Vagina (tissue), 2 donors: ENCODE data around the gene XYLB. TPM values are rescaled to one million over a fixed set of nuclear protein-coding genes. Genes with fewer than 3 reads are reported as not detected.
A peak's percentile ranks its signal among the peaks of the same experiment; 100 is the strongest.

Experiments
- DNase-seq, 2 donors: peaks; one replicate each; pipeline ENCODE4 v3.0.0-alpha.2; 2017; ENCODE audit errors: extremely low spot score in 2 of 2
- H3K27ac ChIP-seq: fragments of 200-600 bp; sonication (generic); one replicate; pipeline ENCODE4 v1.5.1; 2019
- H3K27me3 ChIP-seq: fragments of 200-600 bp; sonication (generic); one replicate; pipeline ENCODE4 v1.5.1; 2019
- H3K36me3 ChIP-seq, 2 donors: fragments of 200-600 bp; sonication (generic); one replicate each; pipeline ENCODE4 v1.5.1; 2017 to 2019
- H3K4me1 ChIP-seq: fragments of 200-600 bp; sonication (generic); one replicate; pipeline ENCODE4 v1.5.1; 2019
- H3K4me3 ChIP-seq, 2 donors: fragments of 200-600 bp; sonication (generic); 1 replicate in 1 of 2; 2 replicates in 1 of 2; pipeline ENCODE4 v1.5.1; 2016 to 2019
- H3K9me3 ChIP-seq: fragments of 200-600 bp; sonication (generic); one replicate; pipeline ENCODE4 v1.5.1; 2019
- POLR2A ChIP-seq, 2 donors: fragments of 450-650 bp; IDR thresholded peaks; one replicate each; pipeline ENCODE4 v1.6.1; 2017; ENCODE audit warnings: antibody characterized with exemption in 2 of 2, mild to moderate bottlenecking in 2 of 2, moderate library complexity in 2 of 2
- POLR2AphosphoS5 ChIP-seq, 2 donors: sonication (generic); formaldehyde crosslinking; IDR thresholded peaks; one replicate each; pipeline ENCODE4 v1.9.0; 2017; ENCODE audit warnings: antibody characterized with exemption in 2 of 2, mild to moderate bottlenecking in 2 of 2, low read depth in 1 of 2; ENCODE audit not compliant: insufficient read depth in 1 of 2
- intact Hi-C: fragments of 100-400 bp; cut with DNase I; formaldehyde crosslinking; loops from one replicate; pipeline ENCODE4 v1.15.1; 2023
- total RNA-seq: library from RNA; depleted of rRNA; stranded (reverse); fragments of >200 nt; gene quantifications from one replicate; pipeline ENCODE4 v1.2.3, GENCODE V29; 2016
- TF ChIP-seq, protein P1 (sequence below), 3 experiments: fragments of 450-650 bp in 2 of 3; fragments of 200-600 bp in 1 of 3; sonication (generic) in 1 of 3; IDR thresholded peaks; one replicate each; pipeline ENCODE4 v1.5.1; 2017 to 2019; ENCODE audit warnings: antibody characterized with exemption in 3 of 3, mild to moderate bottlenecking in 2 of 3, moderate library complexity in 2 of 3

The XYLB gene
- total RNA-seq, 1 donor from 2014 or later = 3.4 TPM

DNA sequence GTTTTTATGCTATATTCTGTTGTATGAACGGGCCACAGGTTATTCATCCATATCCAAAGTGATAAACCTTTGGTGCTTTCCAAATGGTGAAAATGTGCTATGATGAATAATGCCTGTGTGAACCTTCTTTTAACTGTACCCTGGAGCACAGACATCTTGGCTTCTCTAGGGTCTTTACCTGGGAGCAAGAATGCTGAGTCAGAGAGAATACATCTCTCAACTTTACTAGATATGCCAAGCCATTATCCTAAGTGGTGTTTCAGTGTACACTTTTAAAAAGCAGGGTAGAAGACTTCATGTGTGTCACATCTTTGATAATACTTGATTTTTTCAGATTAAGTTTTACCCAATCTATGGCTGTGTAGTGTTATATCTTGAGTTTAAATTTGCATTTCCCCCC, 23.5 kb upstream of the XYLB start:
- DNase-seq = no peak
- no peaks in the 10 kb centered on the region for H3K9me3 ChIP-seq
- no peak for TF ChIP-seq POLR2A (IDR thresholded peaks at IDR 0.05)
- TF ChIP-seq POLR2AphosphoS5 (IDR thresholded peaks at IDR 0.05; ENCODE audit: insufficient read depth in 1 of 2, low read depth in 1 of 2) = no peak
- TF ChIP-seq, protein P1, sequence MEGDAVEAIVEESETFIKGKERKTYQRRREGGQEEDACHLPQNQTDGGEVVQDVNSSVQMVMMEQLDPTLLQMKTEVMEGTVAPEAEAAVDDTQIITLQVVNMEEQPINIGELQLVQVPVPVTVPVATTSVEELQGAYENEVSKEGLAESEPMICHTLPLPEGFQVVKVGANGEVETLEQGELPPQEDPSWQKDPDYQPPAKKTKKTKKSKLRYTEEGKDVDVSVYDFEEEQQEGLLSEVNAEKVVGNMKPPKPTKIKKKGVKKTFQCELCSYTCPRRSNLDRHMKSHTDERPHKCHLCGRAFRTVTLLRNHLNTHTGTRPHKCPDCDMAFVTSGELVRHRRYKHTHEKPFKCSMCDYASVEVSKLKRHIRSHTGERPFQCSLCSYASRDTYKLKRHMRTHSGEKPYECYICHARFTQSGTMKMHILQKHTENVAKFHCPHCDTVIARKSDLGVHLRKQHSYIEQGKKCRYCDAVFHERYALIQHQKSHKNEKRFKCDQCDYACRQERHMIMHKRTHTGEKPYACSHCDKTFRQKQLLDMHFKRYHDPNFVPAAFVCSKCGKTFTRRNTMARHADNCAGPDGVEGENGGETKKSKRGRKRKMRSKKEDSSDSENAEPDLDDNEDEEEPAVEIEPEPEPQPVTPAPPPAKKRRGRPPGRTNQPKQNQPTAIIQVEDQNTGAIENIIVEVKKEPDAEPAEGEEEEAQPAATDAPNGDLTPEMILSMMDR (IDR thresholded peaks at IDR 0.05) = no peak
- intact Hi-C loops = no loop called here
- no peak overlapping the region for H3K4me3 ChIP-seq
- no peaks in the 10 kb centered on the region for H3K36me3 ChIP-seq
- no peaks in the 10 kb centered on the region for H3K4me1 ChIP-seq
- no peaks in the 10 kb centered on the region for H3K27me3 ChIP-seq
- no peak overlapping the region for H3K27ac ChIP-seq

GRCh38 chr3:38325256-38325655, 21.3 kb upstream of the XYLB start:
- H3K9me3 ChIP-seq = no peaks in the 10 kb centered on the region
- H3K4me1 ChIP-seq = no peaks in the 10 kb centered on the region
- H3K36me3 ChIP-seq = no peaks in the 10 kb centered on the region

GRCh38 chr3:38327335-38328009, 19.1 kb upstream of the XYLB start:
- no peaks in the 10 kb centered on the region for H3K36me3 ChIP-seq
- intact Hi-C loops = no loop called here
- no peaks in the 10 kb centered on the region for H3K9me3 ChIP-seq
- no peaks in the 10 kb centered on the region for H3K4me1 ChIP-seq
- no peak for TF ChIP-seq POLR2AphosphoS5 (IDR thresholded peaks at IDR 0.05; ENCODE audit: insufficient read depth in 1 of 2, low read depth in 1 of 2)
- TF ChIP-seq, protein P1 (IDR thresholded peaks at IDR 0.05) = no peak
- TF ChIP-seq POLR2A (IDR thresholded peaks at IDR 0.05) = no peak
- no peak for DNase-seq
- H3K27me3 ChIP-seq = no peaks in the 10 kb centered on the region
- H3K27ac ChIP-seq = no peak overlapping the region
- H3K4me3 ChIP-seq = no peak overlapping the region

More at GRCh38 chr3:38325256-38325655, 21.3 kb upstream of the XYLB start:
- H3K27me3 ChIP-seq = no peaks in the 10 kb centered on the region
- no peak overlapping the region for H3K27ac ChIP-seq
- intact Hi-C loops = no loop called here
- H3K4me3 ChIP-seq = no peak overlapping the region
- DNase-seq = peak in 1 of 2 donors; percentile 76
- no peak for TF ChIP-seq POLR2A (IDR thresholded peaks at IDR 0.05)
- TF ChIP-seq POLR2AphosphoS5 (IDR thresholded peaks at IDR 0.05; ENCODE audit: insufficient read depth in 1 of 2, low read depth in 1 of 2) = no peak
- TF ChIP-seq, protein P1 (IDR thresholded peaks at IDR 0.05) = no peak

- no peak for DNase-seq
- intact Hi-C loops = no loop called here
Measured at GRCh38 chr3:38331257-38332022, 15.1 kb upstream of the XYLB start.

More at GRCh38 chr3:38331257-38332022, 15.1 kb upstream of the XYLB start:
- Histone ChIP-seq H3K27ac (no peak overlapping the region), H3K36me3 (no peaks in the 10 kb centered on the region), H3K4me1 (no peaks in the 10 kb centered on the region), H3K27me3 (no peaks in the 10 kb centered on the region), H3K9me3 (no peaks in the 10 kb centered on the region), H3K4me3 (no peak overlapping the region)
- TF ChIP-seq POLR2A (IDR thresholded peaks at IDR 0.05) (no peak), POLR2AphosphoS5 (IDR thresholded peaks at IDR 0.05; ENCODE audit: insufficient read depth in 1 of 2, low read depth in 1 of 2) (no peak)
- TF ChIP-seq, protein P1 (IDR thresholded peaks at IDR 0.05) = no peak
